GM12801 (cell line): ENCODE results near the gene NCMAP.

Experiments used
- CTCF ChIP-seq: IDR thresholded peaks from one replicate; pipeline ENCODE4 v1.5.1; 2011; ENCODE audit warnings: control low read depth; ENCODE audit not compliant: insufficient read length; ENCODE audit errors: extremely low read depth

The NCMAP gene

GRCh38 chr1:24536391-24536840 is 19.5 kb upstream of the NCMAP start:
- TF ChIP-seq CTCF: no peak

DNA sequence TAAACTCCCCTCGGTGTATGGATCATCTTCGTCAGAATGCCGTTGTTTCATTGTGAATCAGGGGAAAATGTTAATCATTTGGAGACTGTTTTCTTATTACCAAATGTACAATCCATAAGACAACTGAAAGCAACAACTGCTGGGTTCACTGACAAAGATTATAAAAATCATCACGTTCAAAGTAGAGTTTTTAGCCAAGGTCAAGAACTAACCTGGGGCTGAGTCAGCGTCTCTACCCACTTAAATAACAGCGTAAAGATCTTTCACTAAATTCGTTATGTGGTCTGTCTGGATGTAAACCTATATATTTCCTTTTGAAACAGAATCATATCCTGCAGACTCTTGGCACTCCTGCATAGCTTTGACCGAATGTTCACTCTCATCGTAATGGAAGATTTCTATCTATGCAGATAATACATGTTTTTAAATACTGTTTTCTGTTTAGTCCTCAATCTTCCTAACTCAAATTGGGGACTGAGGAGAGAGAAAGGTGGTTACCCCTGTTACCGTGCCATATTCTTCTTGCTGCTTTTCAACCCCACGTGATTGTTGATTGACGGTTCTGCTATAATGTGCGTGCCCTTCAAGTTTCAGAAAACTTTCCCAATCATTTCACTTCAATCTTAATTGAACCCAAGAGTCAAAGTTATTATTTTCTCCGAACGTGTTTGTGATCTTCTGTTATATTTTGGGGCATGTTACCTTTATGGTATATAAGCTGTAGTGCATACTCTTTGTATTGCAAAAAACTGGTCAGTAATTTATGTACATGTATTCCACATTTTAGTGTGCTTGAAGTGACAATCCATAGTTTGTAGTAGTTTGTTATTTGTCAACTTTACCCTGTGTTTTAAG is 15.6 kb upstream of the NCMAP start:
- TF ChIP-seq CTCF: no peak

DNA sequence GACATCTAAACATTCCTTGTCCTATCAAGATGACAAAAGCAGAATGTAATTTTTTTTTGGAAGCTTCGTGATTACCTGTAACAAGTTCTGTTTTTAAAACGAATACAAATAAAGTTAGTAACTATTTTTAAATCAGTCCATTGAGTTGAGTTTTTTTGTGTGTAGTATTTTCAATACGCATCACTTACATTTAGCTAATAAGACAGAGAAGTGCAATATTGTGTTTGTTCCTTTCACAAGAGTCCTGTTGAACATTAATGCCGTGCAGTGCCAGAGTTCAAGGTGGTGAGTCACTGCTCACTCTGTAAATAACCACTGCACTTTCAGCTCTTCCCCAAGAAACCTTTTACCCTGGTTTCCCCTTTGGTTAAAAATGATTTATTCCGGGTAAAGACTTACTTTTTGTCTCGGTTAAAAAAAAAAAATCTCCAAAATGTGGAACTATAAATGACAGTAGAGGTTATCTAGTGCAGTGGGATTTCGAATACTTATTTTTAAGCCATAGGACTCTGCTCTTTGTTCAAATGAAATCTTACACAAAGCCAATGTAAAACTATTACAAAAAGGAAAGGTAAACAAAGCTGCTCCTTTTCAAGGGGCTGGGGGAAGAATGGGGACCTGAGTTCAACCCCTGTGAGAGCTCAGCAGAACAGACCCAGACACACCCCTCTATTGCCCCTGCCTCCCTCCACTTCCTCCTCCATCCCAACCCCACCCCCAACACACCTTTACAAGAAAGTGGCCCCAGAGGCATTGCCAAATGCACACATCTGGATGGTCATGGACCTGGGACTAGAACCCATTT is 14.8 kb upstream of the NCMAP start:
- no peak for TF ChIP-seq CTCF

GRCh38 chr1:24541711-24542346 is 14.1 kb upstream of the NCMAP start:
- TF ChIP-seq CTCF: no peak

DNA sequence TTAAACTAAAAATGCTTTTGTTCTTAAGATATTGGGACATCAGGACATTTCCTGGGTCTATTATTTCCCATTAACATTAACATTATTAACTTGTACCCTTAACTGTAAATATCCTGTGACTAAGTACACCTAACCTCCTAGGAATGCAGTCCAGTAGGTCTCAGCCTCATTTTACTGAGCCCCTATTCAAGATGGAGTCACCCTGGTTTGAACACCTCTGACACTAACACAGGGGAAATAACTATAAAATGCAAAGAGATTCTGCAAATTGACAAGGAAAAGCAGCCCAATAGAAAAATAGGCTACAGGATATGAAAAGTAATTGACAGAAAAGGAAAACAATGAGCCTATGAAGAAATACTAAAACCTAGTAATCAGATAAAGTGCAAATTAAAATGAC is 11.6 kb upstream of the NCMAP start:
- TF ChIP-seq CTCF: no peak

- TF ChIP-seq CTCF: no peak
Observed at GRCh38 chr1:24545662-24546061, 10.2 kb upstream of the NCMAP start.

DNA sequence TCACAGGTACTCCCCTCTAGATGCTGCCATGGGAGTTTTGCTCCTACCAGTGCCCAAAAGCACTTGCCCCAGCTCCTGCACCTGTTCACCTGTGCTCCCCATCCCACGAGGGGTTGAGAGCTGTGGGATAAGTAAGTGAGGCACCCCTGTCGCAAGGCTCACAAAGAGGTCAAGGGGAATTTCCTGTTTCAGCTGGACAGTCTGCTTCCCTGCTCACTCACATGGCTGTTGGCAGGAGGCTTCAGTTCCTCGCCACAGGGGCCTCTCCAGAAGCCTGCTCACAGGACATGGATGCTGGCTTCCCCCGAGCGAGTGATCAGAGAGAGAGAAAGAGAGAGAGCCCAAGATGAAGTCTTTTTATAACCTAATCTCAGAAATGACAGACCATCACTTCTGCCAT is 8.7 kb upstream of the NCMAP start:
- TF ChIP-seq CTCF: no peak
